IMR-90 (cell line): ENCODE data around the gene ZNF57. TPM values are rescaled to one million over a fixed set of nuclear protein-coding genes. Genes with fewer than 3 reads are reported as not detected.
A peak's percentile ranks its signal among the peaks of the same experiment; 100 is the strongest.
"Not testable (repeated sequence)": the region's sequence is repeated elsewhere in the genome, so short reads cannot be mapped to it uniquely, and the experiment has no call there.

Source experiments
- ATAC-seq: fragments of 200-7000 bp; cut with Tn5 transposase; 2 replicates; pipeline ENCODE4 v1.9.1; 2020; ENCODE audit warnings: low read depth, mild to moderate bottlenecking, moderate library complexity
- BruUV-seq: library from RNA; stranded (reverse); fragments of 400-500 nt; replicated peaks from 2 replicates; lab custom pipeline; 2021; lab: Mats Ljungman, UMichigan
- CTCF ChIA-PET: fragments of 300-600 bp; formaldehyde crosslinking; extraction: SDS; loops from one replicate; lab custom pipeline; 2021; ENCODE audit warnings: antibody characterized with exemption; lab: Yijun Ruan, JAX
- POLR2A ChIA-PET: fragments of 300-600 bp; sonication (Branson Sonifier 250); formaldehyde crosslinking; loops from one replicate; lab custom pipeline; 2022; ENCODE audit warnings: antibody characterized with exemption; ENCODE audit not compliant: unreplicated experiment; lab: Charles Lee
- DNase-seq: peaks from one replicate; pipeline ENCODE4 v3.0.0; 2013
- H2AFZ ChIP-seq: replicated peaks from 2 replicates; pipeline ENCODE3; 2013; ENCODE audit warnings: low read length, mild to moderate bottlenecking; ENCODE audit not compliant: poor library complexity
- H2AK5ac ChIP-seq: 2 replicates; pipeline ENCODE4 v1.6.1; 2013; ENCODE audit warnings: low read depth, low read length, inconsistent platforms
- H2AK9ac ChIP-seq: replicated peaks from 2 replicates; pipeline ENCODE3; 2013; ENCODE audit warnings: mild to moderate bottlenecking, low read depth, low read length, moderate library complexity; ENCODE audit not compliant: poor library complexity
- H2BK120ac ChIP-seq: 2 replicates; pipeline ENCODE4 v1.6.1; 2013; ENCODE audit warnings: low read depth, low read length, inconsistent platforms
- H2BK15ac ChIP-seq: 3 replicates; pipeline ENCODE4 v1.6.1; 2013; ENCODE audit warnings: low read depth, low read length, inconsistent platforms
- H2BK20ac ChIP-seq: 2 replicates; pipeline ENCODE4 v1.6.1; 2013; ENCODE audit warnings: low read depth, mild to moderate bottlenecking, inconsistent platforms, low read length, moderate library complexity
- H2BK5ac ChIP-seq: 2 replicates; pipeline ENCODE4 v1.6.1; 2013; ENCODE audit warnings: mild to moderate bottlenecking, low read depth, low read length, inconsistent platforms; ENCODE audit not compliant: poor library complexity, severe bottlenecking
- H3K14ac ChIP-seq: replicated peaks from 2 replicates; pipeline ENCODE4 v1.6.1; 2013; ENCODE audit warnings: low read depth, low read length, inconsistent platforms
- H3K18ac ChIP-seq: 2 replicates; pipeline ENCODE4 v1.6.1; 2013; ENCODE audit warnings: low read depth, low read length, control low read depth
- H3K23ac ChIP-seq: 2 replicates; pipeline ENCODE4 v1.6.1; 2013; ENCODE audit warnings: low read depth, low read length, inconsistent platforms
- H3K27ac ChIP-seq: 2 replicates; pipeline ENCODE4 v1.5.1; 2013; ENCODE audit warnings: mild to moderate bottlenecking, control low read depth, low read length; ENCODE audit not compliant: insufficient read depth
- H3K27me3 ChIP-seq: 2 replicates; pipeline ENCODE4 v1.6.1; 2013; ENCODE audit warnings: low read length; ENCODE audit not compliant: control insufficient read depth, insufficient read depth
- H3K36me3 ChIP-seq: 2 replicates; pipeline ENCODE4 v1.6.1; 2013; ENCODE audit warnings: low read length, mixed read lengths; ENCODE audit not compliant: control insufficient read depth, insufficient read depth
- H3K4ac ChIP-seq: 2 replicates; pipeline ENCODE4 v1.6.1; 2013; ENCODE audit warnings: low read depth, low read length, inconsistent platforms
- H3K4me1 ChIP-seq: 2 replicates; pipeline ENCODE4 v1.6.1; 2013; ENCODE audit warnings: low read length, mixed read lengths; ENCODE audit not compliant: control insufficient read depth, insufficient read depth
- H3K4me2 ChIP-seq: 2 replicates; pipeline ENCODE4 v1.6.1; 2013; ENCODE audit warnings: low read depth, mild to moderate bottlenecking, control low read depth, low read length, moderate library complexity
- H3K4me3 ChIP-seq: 2 replicates; pipeline ENCODE4 v1.5.1; 2013; ENCODE audit warnings: low read depth, mild to moderate bottlenecking, control low read depth, low read length, moderate library complexity; ENCODE audit not compliant: insufficient read depth
- H3K56ac ChIP-seq: 2 replicates; pipeline ENCODE4 v1.6.1; 2013; ENCODE audit warnings: low read length, inconsistent platforms; ENCODE audit not compliant: insufficient read depth; ENCODE audit errors: extremely low read depth
- H3K79me1 ChIP-seq, 2 experiments: 2 replicates each; pipeline ENCODE4 v1.6.1; 2013; ENCODE audit warnings: low read length in 2 of 2, inconsistent platforms in 1 of 2, low read depth in 1 of 2
- H3K9ac ChIP-seq: 2 replicates; pipeline ENCODE4 v1.6.1; 2013; ENCODE audit warnings: low read depth, low read length, control low read depth
- H3K9me1 ChIP-seq: 2 replicates; pipeline ENCODE4 v1.6.1; 2013; ENCODE audit warnings: low read length, inconsistent platforms; ENCODE audit not compliant: insufficient read depth
- H3K9me3 ChIP-seq: 2 replicates; pipeline ENCODE4 v1.6.1; 2013; ENCODE audit warnings: low read length; ENCODE audit not compliant: control insufficient read depth, insufficient read depth
- H4K20me1 ChIP-seq: 2 replicates; pipeline ENCODE4 v1.6.1; 2013; ENCODE audit warnings: low read length, inconsistent platforms; ENCODE audit not compliant: insufficient read depth
- H4K5ac ChIP-seq: 2 replicates; pipeline ENCODE4 v1.6.1; 2013; ENCODE audit warnings: mild to moderate bottlenecking, low read depth, low read length, control low read depth
- H4K8ac ChIP-seq, 2 experiments: 2 replicates each; pipeline ENCODE4 v1.6.1; 2013; ENCODE audit warnings: low read depth in 2 of 2, low read length in 2 of 2, control low read depth in 1 of 2, inconsistent platforms in 1 of 2
- H4K91ac ChIP-seq: 2 replicates; pipeline ENCODE4 v1.6.1; 2013; ENCODE audit warnings: low read depth, low read length, inconsistent platforms; ENCODE audit not compliant: insufficient read depth
- MAFK ChIP-seq: IDR thresholded peaks from 2 replicates; pipeline ENCODE4 v1.6.1; 2012; ENCODE audit warnings: low read depth, low read length, improper control_type of control experiment
- RCOR1 ChIP-seq: IDR thresholded peaks from 2 replicates; pipeline ENCODE4 v1.6.1; 2012; ENCODE audit warnings: mild to moderate bottlenecking, low read length, improper control_type of control experiment; ENCODE audit not compliant: insufficient replicate concordance
- WGBS, 2 experiments: methylation state at CpG; one replicate each; pipeline versions ENCODE4 v1.1.5 to v1.1.7; 2013; ENCODE audit warnings: missing lambda C conversion rate in 2 of 2; ENCODE audit not compliant: insufficient read length in 1 of 2; ENCODE audit errors: extremely low coverage in 2 of 2; 5-methylcytosine and 5-hydroxymethylcytosine counted together
- dilution Hi-C: fragments of 300-500 bp; cut with HindIII; formaldehyde crosslinking; loops from one replicate; pipeline ENCODE4 v1.14.3; 2018; ENCODE audit warnings: low sequenced_read_pairs; ENCODE audit not compliant: unreplicated experiment
- in situ Hi-C: fragments of 300-500 bp; cut with MboI; formaldehyde crosslinking; loops from 3 replicates; pipeline ENCODE4 v1.14.3; 2019; ENCODE audit warnings: low sequenced_read_pairs, inconsistent platforms, mixed read lengths
- intact Hi-C: fragments of 100-400 bp; cut with micrococcal nuclease; formaldehyde crosslinking; loops from 2 replicates; pipeline ENCODE4 v1.10.0; 2022
- polyA plus RNA-seq, 3 experiments: library from polyadenylated mRNA; depleted of rRNA; stranded (reverse); fragments of >200 nt; gene quantifications; 2 replicates each; pipeline ENCODE4 v1.2.3, GENCODE V29; 2012; ENCODE audit warnings: low replicate concordance in 1 of 3
- total RNA-seq: library from RNA; depleted of rRNA; stranded (reverse); fragments of >200 nt; gene quantifications from 2 replicates; pipeline ENCODE4 v1.2.3, GENCODE V29; 2012

Gene ZNF57
- total and polyA plus RNA-seq, 2 of the 4 experiments (the other 2 are of a cell fraction) = 2.2 to 8.6 TPM

DNA sequence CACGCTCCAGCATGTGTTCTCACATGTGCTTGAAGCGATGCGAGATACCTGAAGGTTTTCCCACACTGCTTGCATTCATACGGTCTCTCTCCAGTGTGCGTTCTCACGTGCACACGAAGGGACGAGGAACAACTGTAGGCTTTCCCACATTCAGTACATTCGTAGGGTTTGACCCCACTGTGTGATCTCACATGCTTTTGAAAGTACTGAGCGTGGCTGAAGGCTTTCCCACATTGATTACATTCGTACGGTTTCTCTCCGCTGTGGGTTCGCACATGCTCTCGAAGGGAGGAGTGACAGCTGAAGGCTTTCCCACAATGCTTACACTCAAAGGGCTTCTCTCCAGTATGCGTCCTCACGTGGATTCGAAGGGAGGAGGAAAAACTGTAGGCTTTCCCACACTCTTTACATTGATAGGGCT lies 32.8 kb downstream of the ZNF57 start:
- ChIA-PET CTCF (no interaction called here), POLR2A (no interaction called here)
- H2AK9ac ChIP-seq = no peak overlapping the region
- dilution Hi-C loops (no loop called here), in situ Hi-C loops (no loop called here), intact Hi-C loops (no loop called here)
- H2BK15ac ChIP-seq = no peak overlapping the region
- no peak overlapping the region for H4K8ac ChIP-seq
- H3K9me1 ChIP-seq = no peaks in the 10 kb centered on the region
- no peak for DNase-seq
- no peak overlapping the region for H3K56ac ChIP-seq
- H3K23ac ChIP-seq = no peak overlapping the region
- no peaks in the 10 kb centered on the region for H4K20me1 ChIP-seq
- H3K4me3 ChIP-seq = no peak overlapping the region
- no peak overlapping the region for H3K4me2 ChIP-seq
- H2BK120ac ChIP-seq = no peak overlapping the region
- H3K79me1 ChIP-seq = no peaks in the 10 kb centered on the region
- no peak overlapping the region for H4K91ac ChIP-seq
- no peak for ATAC-seq
- no peaks in the 10 kb centered on the region for H3K27me3 ChIP-seq
- H3K36me3 ChIP-seq = peaks cover 35% of the 10 kb centered on the region
- H2BK5ac ChIP-seq = no peak overlapping the region
- no peak overlapping the region for H3K9ac ChIP-seq
- no peak overlapping the region for H3K27ac ChIP-seq
- TF ChIP-seq MAFK (no peak), RCOR1 (peak; percentile 54)
- H4K5ac ChIP-seq = no peak overlapping the region
- H3K18ac ChIP-seq = no peak overlapping the region
- BruUV-seq = no TSS peak
- H2AK5ac ChIP-seq = no peak overlapping the region
- no peak overlapping the region for H2BK20ac ChIP-seq
- 99% methylated on average over 12 of the region's 18 CpGs; no CpG with 5 or more reads in 1 of the 2 experiments for WGBS, 2 experiments
- no peaks in the 10 kb centered on the region for H3K4me1 ChIP-seq
- H3K14ac ChIP-seq = no peak overlapping the region
- H3K9me3 ChIP-seq = peaks cover 50% of the 10 kb centered on the region
- H2AFZ ChIP-seq = no peak overlapping the region
- no peak overlapping the region for H3K4ac ChIP-seq

DNA sequence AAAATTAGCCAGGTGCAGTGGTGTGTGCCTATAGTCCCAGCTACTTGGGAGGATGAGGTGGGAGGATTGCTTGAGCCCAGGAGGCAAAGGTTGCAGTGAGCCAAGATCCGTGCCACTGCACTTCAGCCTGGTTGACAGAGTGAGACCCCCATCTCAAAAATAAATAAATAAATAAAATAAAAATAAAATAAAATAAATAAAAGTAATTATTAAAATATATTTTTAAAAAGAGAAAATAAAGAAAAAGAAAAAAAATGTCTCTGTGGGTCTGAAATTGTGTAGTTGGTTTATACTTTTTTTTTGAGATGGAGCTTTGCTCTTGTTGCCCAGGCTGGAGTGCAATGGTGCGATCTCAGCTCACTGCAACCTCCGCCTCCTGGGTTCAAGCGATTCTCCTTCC lies 35.1 kb downstream of the ZNF57 start:
- H2BK15ac ChIP-seq, H2AFZ ChIP-seq, H2BK5ac ChIP-seq, H4K8ac ChIP-seq, H2AK5ac ChIP-seq, POLR2A ChIA-PET, H3K23ac ChIP-seq, H4K5ac ChIP-seq, H3K4me1 ChIP-seq, H3K79me1 ChIP-seq, H3K56ac ChIP-seq, H3K4me2 ChIP-seq, H3K4ac ChIP-seq, H3K18ac ChIP-seq, intact Hi-C loops, H3K27ac ChIP-seq, H4K91ac ChIP-seq, BruUV-seq, H2BK20ac ChIP-seq, H2BK120ac ChIP-seq, H2AK9ac ChIP-seq, in situ Hi-C loops, H3K9ac ChIP-seq, H4K20me1 ChIP-seq, ATAC-seq, H3K9me1 ChIP-seq, CTCF ChIA-PET, DNase-seq, dilution Hi-C loops, H3K27me3 ChIP-seq, H3K4me3 ChIP-seq, H3K14ac ChIP-seq: not testable (repeated sequence)
- H3K9me3 ChIP-seq = peaks cover 47% of the 10 kb centered on the region
- H3K36me3 ChIP-seq = peaks cover 39% of the 10 kb centered on the region
- no CpG with 5 or more reads among the region's 4 CpGs for WGBS, 2 experiments
